Upper lobe of right lung (tissue), 1 donor: ENCODE results near the gene SH3D19. TPM values are rescaled to one million over a fixed set of nuclear protein-coding genes. Genes with fewer than 3 reads are reported as not detected.
"Not testable (repeated sequence)": the region's sequence is repeated elsewhere in the genome, so short reads cannot be mapped to it uniquely, and the experiment has no call there.

ENCODE experiments used
- ATAC-seq: fragments of 200-7000 bp; cut with Tn5 transposase; one replicate; pipeline ENCODE4 v1.9.1; 2020; ENCODE audit warnings: mild to moderate bottlenecking, moderate library complexity
- DNase-seq: peaks from one replicate; pipeline ENCODE4 v3.0.0-alpha.2; 2020
- H3K27ac ChIP-seq: fragments of 200-600 bp; one replicate; pipeline ENCODE4 v1.8.0; 2022
- H3K27me3 ChIP-seq: fragments of 200-600 bp; one replicate; pipeline ENCODE4 v1.8.0; 2022; ENCODE audit warnings: mild to moderate bottlenecking
- H3K36me3 ChIP-seq: fragments of 200-600 bp; one replicate; pipeline ENCODE4 v1.8.0; 2022
- H3K4me1 ChIP-seq: fragments of 200-600 bp; one replicate; pipeline ENCODE4 v1.8.0; 2022
- H3K4me3 ChIP-seq: fragments of 200-600 bp; one replicate; pipeline ENCODE4 v1.8.0; 2022; ENCODE audit warnings: mild to moderate bottlenecking
- H3K9me3 ChIP-seq: fragments of 200-600 bp; one replicate; pipeline ENCODE4 v1.8.0; 2022
- intact Hi-C: fragments of 100-400 bp; cut with DNase I; formaldehyde crosslinking; loops from one replicate; pipeline ENCODE4 v1.11.0; 2022
- total RNA-seq: library from RNA; stranded (reverse); fragmentation: NEBNext Ultra II Directional; extraction: Animal tissue kit (Norgen Biotek cat#: 25700); gene quantifications from one replicate; pipeline ENCODE4 v1.2.1, GENCODE V29; 2021
- TF ChIP-seq, protein P1 (sequence below): fragments of 200-600 bp; IDR thresholded peaks from one replicate; pipeline ENCODE4 v1.8.0; 2022; ENCODE audit warnings: antibody characterized with exemption
- donor health status: DM: no; HTN: yes; CAD: no; lungs with severe emphysema.

Gene SH3D19
- total RNA-seq, 1 donor from 2014 or later, result 125 TPM

DNA sequence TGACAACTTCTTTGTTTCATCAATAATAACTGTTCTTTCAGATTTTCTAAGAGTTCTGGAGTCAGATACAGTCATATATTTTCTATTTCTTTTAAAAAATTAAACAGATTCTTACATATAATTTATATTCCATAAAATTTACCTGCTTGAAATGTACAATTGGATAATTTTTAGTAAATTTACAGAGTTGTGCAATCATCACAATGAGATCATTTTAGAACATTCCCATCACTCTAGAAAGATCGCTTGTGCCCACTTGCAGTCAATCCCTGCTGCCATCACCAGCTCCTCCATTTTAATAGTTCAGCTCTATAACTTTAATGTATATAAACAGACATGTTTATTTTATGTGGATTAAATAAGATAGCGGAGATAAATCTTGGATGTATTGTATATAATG is 78.0 kb downstream of the SH3D19 start:
- TF ChIP-seq, protein P1, sequence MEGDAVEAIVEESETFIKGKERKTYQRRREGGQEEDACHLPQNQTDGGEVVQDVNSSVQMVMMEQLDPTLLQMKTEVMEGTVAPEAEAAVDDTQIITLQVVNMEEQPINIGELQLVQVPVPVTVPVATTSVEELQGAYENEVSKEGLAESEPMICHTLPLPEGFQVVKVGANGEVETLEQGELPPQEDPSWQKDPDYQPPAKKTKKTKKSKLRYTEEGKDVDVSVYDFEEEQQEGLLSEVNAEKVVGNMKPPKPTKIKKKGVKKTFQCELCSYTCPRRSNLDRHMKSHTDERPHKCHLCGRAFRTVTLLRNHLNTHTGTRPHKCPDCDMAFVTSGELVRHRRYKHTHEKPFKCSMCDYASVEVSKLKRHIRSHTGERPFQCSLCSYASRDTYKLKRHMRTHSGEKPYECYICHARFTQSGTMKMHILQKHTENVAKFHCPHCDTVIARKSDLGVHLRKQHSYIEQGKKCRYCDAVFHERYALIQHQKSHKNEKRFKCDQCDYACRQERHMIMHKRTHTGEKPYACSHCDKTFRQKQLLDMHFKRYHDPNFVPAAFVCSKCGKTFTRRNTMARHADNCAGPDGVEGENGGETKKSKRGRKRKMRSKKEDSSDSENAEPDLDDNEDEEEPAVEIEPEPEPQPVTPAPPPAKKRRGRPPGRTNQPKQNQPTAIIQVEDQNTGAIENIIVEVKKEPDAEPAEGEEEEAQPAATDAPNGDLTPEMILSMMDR, result no peak
- no peak overlapping the region for H3K27ac ChIP-seq
- DNase-seq (no peak), ATAC-seq (no peak)
- no peak overlapping the region for H3K4me3 ChIP-seq
- H3K4me1 ChIP-seq, result no peaks in the 10 kb centered on the region
- no peaks in the 10 kb centered on the region for H3K9me3 ChIP-seq
- intact Hi-C loops, result no loop called here
- H3K36me3 ChIP-seq, result no peaks in the 10 kb centered on the region
- no peaks in the 10 kb centered on the region for H3K27me3 ChIP-seq

DNA sequence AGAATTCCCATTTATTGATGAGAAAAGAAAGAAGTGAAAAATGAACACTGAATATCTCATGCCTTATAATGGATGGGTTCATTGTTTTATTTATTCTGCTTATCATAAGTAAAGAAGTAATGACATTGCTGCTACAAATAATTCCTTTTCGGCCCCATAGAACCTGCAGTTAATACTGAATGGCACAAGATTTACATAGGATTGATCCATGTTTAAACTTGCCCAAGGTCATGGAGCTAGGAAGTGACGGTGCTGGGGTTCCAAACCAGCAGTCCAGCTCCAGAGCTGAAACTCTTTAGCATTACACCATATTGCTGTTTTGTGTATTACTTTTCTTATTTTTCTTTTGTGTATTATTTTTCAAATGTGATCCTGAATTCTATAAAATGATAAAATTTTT is 78.7 kb downstream of the SH3D19 start:
- no peaks in the 10 kb centered on the region for H3K9me3 ChIP-seq
- intact Hi-C loops, result no loop called here
- no peak overlapping the region for H3K27ac ChIP-seq
- H3K36me3 ChIP-seq, result no peaks in the 10 kb centered on the region
- no peaks in the 10 kb centered on the region for H3K27me3 ChIP-seq
- H3K4me1 ChIP-seq, result no peaks in the 10 kb centered on the region
- H3K4me3 ChIP-seq, result no peak overlapping the region
- TF ChIP-seq, protein P1, result no peak
- ATAC-seq (no peak), DNase-seq (no peak)

DNA sequence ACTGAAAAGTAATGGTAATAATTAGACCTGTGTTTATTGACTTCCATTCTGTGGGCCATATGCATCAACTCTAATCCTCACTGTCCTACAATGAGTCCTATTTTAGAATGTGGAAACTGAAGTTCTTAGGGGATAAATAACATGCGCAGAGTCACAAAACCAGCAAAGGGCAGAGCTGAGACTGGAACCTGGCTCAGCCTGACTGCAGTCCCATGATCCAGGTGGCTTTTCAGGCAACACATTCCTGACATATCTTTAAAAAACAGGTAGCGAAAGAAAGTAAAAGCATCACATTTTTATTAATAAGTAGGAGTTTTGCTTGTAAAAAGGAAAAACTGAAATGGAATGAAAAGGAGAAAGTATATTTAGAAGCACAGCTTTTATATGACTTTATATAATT is 83.1 kb downstream of the SH3D19 start:
- Histone ChIP-seq H3K27ac (no peak overlapping the region), H3K4me1 (no peaks in the 10 kb centered on the region), H3K4me3 (no peak overlapping the region), H3K36me3 (no peaks in the 10 kb centered on the region), H3K9me3 (no peaks in the 10 kb centered on the region), H3K27me3 (no peaks in the 10 kb centered on the region)
- intact Hi-C loops, result no loop called here
- TF ChIP-seq, protein P1, result no peak
- ATAC-seq (no peak), DNase-seq (no peak)

DNA sequence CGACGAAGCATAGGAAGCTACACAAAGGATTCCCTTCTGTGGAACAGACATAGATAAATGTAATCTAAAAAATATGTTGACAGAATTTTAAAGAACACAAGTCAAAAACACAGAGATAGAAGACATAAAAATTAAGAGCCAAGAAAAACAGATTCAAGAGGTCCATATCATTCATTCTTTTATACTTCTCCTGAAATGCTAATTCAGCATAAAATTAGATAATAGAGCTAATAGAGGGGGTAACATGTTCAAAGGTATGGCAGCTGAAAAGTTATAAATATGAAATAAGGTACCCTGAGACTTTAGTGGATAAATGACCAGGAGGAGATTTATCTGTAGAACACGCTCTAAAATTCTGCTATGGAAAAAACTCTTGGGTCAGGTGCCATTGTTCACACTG is 85.8 kb downstream of the SH3D19 start:
- intact Hi-C loops, result no loop called here
- Histone ChIP-seq H3K9me3 (no peaks in the 10 kb centered on the region), H3K27me3 (no peaks in the 10 kb centered on the region), H3K4me1 (no peaks in the 10 kb centered on the region), H3K4me3 (no peak overlapping the region), H3K27ac (no peak overlapping the region), H3K36me3 (no peaks in the 10 kb centered on the region)
- TF ChIP-seq, protein P1, result no peak
- ATAC-seq, result no peak
- DNase-seq, result no peak

DNA sequence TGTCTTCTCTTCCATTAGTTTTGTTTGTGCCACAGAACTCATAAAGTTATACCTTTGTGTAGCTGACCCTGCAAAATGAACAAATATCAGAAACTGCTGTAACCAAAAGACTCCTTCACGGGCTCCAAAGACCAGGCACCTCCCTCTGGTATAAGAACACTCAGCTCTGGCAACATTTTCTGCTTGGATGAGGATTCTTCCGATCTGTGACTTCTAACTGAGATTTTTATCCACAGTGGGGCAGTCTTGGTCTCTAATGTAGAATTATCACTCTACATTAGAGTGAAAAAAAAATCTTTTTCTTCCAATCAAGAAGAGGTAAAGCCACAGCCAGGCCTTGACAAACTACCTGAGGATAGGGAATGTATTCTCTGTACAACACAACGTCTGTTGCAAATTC is 86.9 kb downstream of the SH3D19 start:
- H3K4me1 ChIP-seq, result no peaks in the 10 kb centered on the region
- no peaks in the 10 kb centered on the region for H3K9me3 ChIP-seq
- intact Hi-C loops, result no loop called here
- no peak overlapping the region for H3K4me3 ChIP-seq
- H3K27ac ChIP-seq, result no peak overlapping the region
- H3K36me3 ChIP-seq, result no peaks in the 10 kb centered on the region
- DNase-seq (no peak), ATAC-seq (peak; percentile 32)
- no peaks in the 10 kb centered on the region for H3K27me3 ChIP-seq
- TF ChIP-seq, protein P1, result peak; percentile 19

DNA sequence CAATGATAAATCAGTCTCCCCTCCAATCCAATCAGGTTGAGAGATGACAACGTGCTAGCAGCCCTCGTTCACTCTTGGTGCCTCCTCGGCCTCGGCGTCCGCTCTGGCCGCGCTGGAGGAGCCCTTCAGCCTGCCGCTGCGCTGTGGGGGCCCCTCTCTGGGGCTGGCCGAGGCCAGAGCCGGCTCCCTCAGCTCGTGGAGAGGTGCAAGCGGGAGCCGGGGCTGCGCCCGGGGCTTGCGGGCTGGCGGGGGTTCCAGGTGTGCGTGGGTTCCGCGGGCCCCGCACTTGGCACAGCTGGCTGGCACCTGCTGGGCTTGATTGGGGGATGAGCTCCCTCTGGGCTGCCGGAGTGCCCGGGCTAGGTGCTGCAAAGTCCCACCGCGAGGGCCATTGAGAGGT is 89.4 kb downstream of the SH3D19 start:
- TF ChIP-seq, protein P1, result no peak

DNA sequence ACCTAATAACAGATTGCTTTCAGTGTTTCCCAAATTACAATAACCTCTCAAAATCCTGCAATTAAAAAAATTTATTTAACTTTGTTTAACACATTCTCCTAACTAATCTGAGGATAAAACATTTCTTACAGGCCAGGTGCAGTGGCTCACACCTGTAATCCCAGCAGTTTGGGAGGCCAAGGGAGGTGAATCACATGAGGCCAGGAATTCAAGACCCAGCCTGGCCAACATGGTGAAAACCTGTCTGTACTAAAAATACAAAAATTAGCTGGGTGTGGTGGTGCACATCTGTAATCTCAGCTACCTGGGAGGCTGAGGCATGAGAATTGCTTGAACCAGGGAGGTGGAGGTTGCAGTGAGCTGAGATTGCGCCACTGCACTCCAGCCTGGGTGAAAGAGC is 90.0 kb downstream of the SH3D19 start:
- H3K4me3 ChIP-seq, H3K4me1 ChIP-seq, ATAC-seq, H3K27ac ChIP-seq, DNase-seq, H3K27me3 ChIP-seq, H3K36me3 ChIP-seq, intact Hi-C loops, H3K9me3 ChIP-seq: not testable (repeated sequence)

More for the DNA sequence above, 89.4 kb downstream of the SH3D19 start:
- intact Hi-C loops, result no loop called here
- H3K9me3 ChIP-seq, result no peaks in the 10 kb centered on the region
- no peak overlapping the region for H3K4me3 ChIP-seq
- no peaks in the 10 kb centered on the region for H3K36me3 ChIP-seq
- DNase-seq (no peak), ATAC-seq (no peak)
- H3K27me3 ChIP-seq, result no peaks in the 10 kb centered on the region
- no peaks in the 10 kb centered on the region for H3K4me1 ChIP-seq
- H3K27ac ChIP-seq, result no peak overlapping the region
